Measurements from ENCODE around the gene PTPN14. TPM values are rescaled to one million over a fixed set of nuclear protein-coding genes. Genes with fewer than 3 reads are reported as not detected.
A peak's percentile ranks its signal among the peaks of the same experiment; 100 is the strongest.

Gene PTPN14
- total and polyA plus RNA-seq, 3 donors from 2014 or later, result 14.8 to 59.2 (median 42.2) TPM

GRCh38 chr1:214552174-214552608, 789 bp upstream of the PTPN14 start:
- Histone ChIP-seq H3K36me3 (ENCODE audit: low read depth, missing control alignments) (no peaks in the 10 kb centered on the region), H3K4me1 (peaks cover 34% of the 10 kb centered on the region), H3K27me3 (no peaks in the 10 kb centered on the region), H3K27ac (peak overlapping the region; percentile 88 to 92), H3K4me3 (peak overlapping the region; percentile 60 to 81), H3K9me3 (no peaks in the 10 kb centered on the region)
- intact Hi-C loops (cut with DNase I; ENCODE audit: low total_unique reads), result no loop called here
- TF ChIP-seq POLR2A (IDR thresholded peaks at IDR 0.05), result no peak
- TF ChIP-seq CTCF (IDR thresholded peaks at IDR 0.05), result no peak
- DNase-seq, result peak; percentile 73
- 0% methylated on average over 12 to 15 of the region's 15 CpGs for WGBS, 2 donors

- intact Hi-C loops (cut with DNase I; ENCODE audit: low total_unique reads), result no loop called here
- TF ChIP-seq POLR2A (IDR thresholded peaks at IDR 0.05), result no peak
- no peak for TF ChIP-seq CTCF (IDR thresholded peaks at IDR 0.05)
- peaks cover 34% of the 10 kb centered on the region for H3K4me1 ChIP-seq
- H3K27ac ChIP-seq, result peak overlapping the region; percentile 92 to 94
- H3K27me3 ChIP-seq, result no peaks in the 10 kb centered on the region
- WGBS, 2 donors, result 1% methylated on average over 32 to 57 of the region's 57 CpGs
- H3K4me3 ChIP-seq, result peak overlapping the region; percentile 60 to 81
- H3K36me3 ChIP-seq (ENCODE audit: low read depth, missing control alignments), result no peaks in the 10 kb centered on the region
- DNase-seq, result peak; percentile 38
- no peaks in the 10 kb centered on the region for H3K9me3 ChIP-seq
Observed at GRCh38 chr1:214550857-214551435, 456 bp downstream of the PTPN14 start.

GRCh38 chr1:214550013-214550856, 1.2 kb downstream of the PTPN14 start:
- Histone ChIP-seq H3K4me3 (peak overlapping the region; percentile 60 to 81), H3K9me3 (no peaks in the 10 kb centered on the region), H3K36me3 (ENCODE audit: low read depth, missing control alignments) (no peaks in the 10 kb centered on the region), H3K4me1 (peaks cover 34% of the 10 kb centered on the region), H3K27ac (peak overlapping the region; percentile 92 to 94), H3K27me3 (no peaks in the 10 kb centered on the region)
- TF ChIP-seq POLR2A (IDR thresholded peaks at IDR 0.05) (no peak), CTCF (IDR thresholded peaks at IDR 0.05) (no peak)
- no peak for DNase-seq
- intact Hi-C loops (cut with DNase I; ENCODE audit: low total_unique reads), result no loop called here
- WGBS, 2 donors, result 15 to 22% methylated on average over 24 of the region's 24 CpGs

GRCh38 chr1:214549604-214550003, 1.8 kb downstream of the PTPN14 start:
- peak overlapping the region in 1 of 2 donors; percentile 81 for H3K4me3 ChIP-seq
- 33 to 35% methylated on average over 7 of the region's 7 CpGs for WGBS, 2 donors
- H3K4me1 ChIP-seq, result peaks cover 34% of the 10 kb centered on the region
- intact Hi-C loops (cut with DNase I; ENCODE audit: low total_unique reads), result no loop called here
- no peak for TF ChIP-seq POLR2A (IDR thresholded peaks at IDR 0.05)
- no peak for TF ChIP-seq CTCF (IDR thresholded peaks at IDR 0.05)
- H3K27ac ChIP-seq, result peak overlapping the region; percentile 9 to 92
- no peaks in the 10 kb centered on the region for H3K9me3 ChIP-seq
- DNase-seq, result no peak
- H3K27me3 ChIP-seq, result no peaks in the 10 kb centered on the region
- H3K36me3 ChIP-seq (ENCODE audit: low read depth, missing control alignments), result no peaks in the 10 kb centered on the region
